ENCODE results near the gene NCOA3. TPM values are rescaled to one million over a fixed set of nuclear protein-coding genes. Genes with fewer than 3 reads are reported as not detected.

Gene NCOA3
- total and polyA plus RNA-seq, 2 of the 8 experiments (the other 6 are each of a cell fraction or from before 2014, with no cell fraction given), result 7.9 to 24.7 TPM

- Histone ChIP-seq H3K27me3 (replicated peaks in 1 of 4; ENCODE audit: control insufficient read depth in 3 of 4, extremely low read depth in 1 of 4, insufficient read depth in 3 of 4, low read length in 3 of 4) (no peaks in the 10 kb centered on the region), H2BK15ac (ENCODE audit: low read length) (no peak overlapping the region), H3K23me2 (ENCODE audit: low read depth, low read length) (no peaks in the 10 kb centered on the region; the same call in 1 of the 2 replicates), H4K20me1 (replicated peaks in 1 of 2; ENCODE audit: control insufficient read depth in 1 of 2, insufficient read depth in 2 of 2, low read length in 2 of 2) (peaks cover 0 to 2% of the 10 kb centered on the region in 2 experiments), H3K4me3 (ENCODE audit: extremely low read depth in 1 of 4, insufficient read depth in 2 of 4, low read depth in 3 of 4, low read length in 4 of 4) (no peak overlapping the region), H2AFZ (ENCODE audit: low read length) (no peak overlapping the region), H3K56ac (replicated peaks; ENCODE audit: insufficient read length, low read depth, low read length) (no peak overlapping the region), H3K36me3 (ENCODE audit: control insufficient read depth in 2 of 4, insufficient read depth in 4 of 4, low read length in 3 of 4) (no peaks in the 10 kb centered on the region), H3K14ac (ENCODE audit: insufficient read length) (no peak overlapping the region), H2BK5ac (ENCODE audit: low read depth, low read length) (no peak overlapping the region), H2AK5ac (ENCODE audit: low read depth, low read length) (no peak overlapping the region), H3K18ac (ENCODE audit: extremely low read depth, low read length) (peak overlapping the region; percentile 24; the same call in 1 of the 2 replicates), H3K79me1 (ENCODE audit: low read depth, low read length) (no peaks in the 10 kb centered on the region), H3K9me3 (ENCODE audit: insufficient read depth in 2 of 2, low read depth in 1 of 2, low read length in 1 of 2) (no peaks in the 10 kb centered on the region), H4K8ac (ENCODE audit: extremely low read depth, insufficient read depth, low read length) (no peak overlapping the region), H2BK20ac (ENCODE audit: low read length) (no peak overlapping the region), H4K5ac (ENCODE audit: insufficient read length, low read depth, low read length) (no peak overlapping the region), H3K27ac (ENCODE audit: low read depth, low read length) (no peak overlapping the region), H3K79me2 (ENCODE audit: control insufficient read depth in 1 of 2, insufficient read depth in 2 of 2, low read length in 2 of 2) (no peaks in the 10 kb centered on the region), H3K23ac (ENCODE audit: insufficient read length) (no peak overlapping the region), H4K91ac (replicated peaks; ENCODE audit: insufficient read length, low read length) (no peak overlapping the region), H3K9ac (replicated peaks in 1 of 4; ENCODE audit: extremely low read depth in 1 of 4, low read depth in 3 of 4, low read length in 3 of 4) (no peak overlapping the region), H2BK12ac (ENCODE audit: low read depth, low read length) (no peak overlapping the region), H3K4me2 (ENCODE audit: insufficient read depth in 1 of 2, low read depth in 2 of 2, low read length in 2 of 2) (no peak overlapping the region), H2BK120ac (replicated peaks; ENCODE audit: low read depth, low read length) (no peak overlapping the region), H3K4me1 (replicated peaks in 1 of 4; ENCODE audit: control insufficient read depth in 3 of 4, insufficient read depth in 4 of 4, low read length in 3 of 4) (peaks cover 0 to 7% (median 2%) of the 10 kb centered on the region in 4 experiments; a peak in 5 of 7 replicates), H3K4ac (replicated peaks; ENCODE audit: insufficient read length, low read depth, low read length) (no peak overlapping the region)
- FAIRE-seq (no peak), DNase-seq (ENCODE audit: low read depth in 1 of 2, low spot score in 2 of 2) (no peak)
- ChIA-PET CTCF (ENCODE audit: partially characterized antibody) (interaction anchor here (0.6 to 9.7 kb wide), 16 partner anchors 12 to 946 kb away, joined by 3 to 92 read pairs (median 5); no protein-coding TSS in a partner anchor), POLR2A (ENCODE audit: partially characterized antibody) (interaction anchor here (0.8 to 1.2 kb wide), 3 partner anchors 9 to 947 kb away, joined by 3 read pairs; no protein-coding TSS in a partner anchor)
- WGBS, 2 experiments (ENCODE audit: extremely low coverage in 1 of 2, insufficient coverage in 1 of 2, insufficient read length in 1 of 2, insufficient replicate concordance in 2 of 2, low coverage in 1 of 2, low lambda C conversion rate in 2 of 2, missing lambda C conversion rate in 1 of 2), result 89% methylated on average over 14 of the region's 16 CpGs; no CpG with 5 or more reads in 1 of the 2 experiments
- TF ChIP-seq CTCF (IDR thresholded peaks at IDR 0.05; ENCODE audit: control extremely low read depth in 1 of 3, insufficient read depth in 1 of 3, low read depth in 1 of 3, low read length in 3 of 3) (no peak), MAX (IDR thresholded peaks at IDR 0.05) (no peak), KDM5A (IDR thresholded peaks at IDR 0.05; ENCODE audit: low read length) (no peak), CTBP2 (IDR thresholded peaks at IDR 0.05; ENCODE audit: borderline replicate concordance, insufficient read depth, insufficient read length, low read length) (no peak), TAF7 (optimal IDR thresholded peaks at IDR 0.05; ENCODE audit: borderline replicate concordance, low read depth, low read length) (no peak), FOSL1 (IDR thresholded peaks at IDR 0.05; ENCODE audit: insufficient read depth, low read depth, low read length) (no peak), RNF2 (IDR thresholded peaks at IDR 0.05; ENCODE audit: borderline replicate concordance, low read depth, low read length, missing control alignments, poor library complexity, severe bottlenecking) (no peak)
Observed at GRCh38 chr20:47675190-47676142, 173.8 kb downstream of the NCOA3 start.
